K562 (cell line): ENCODE measurements around the gene GPR42. TPM values are rescaled to one million over a fixed set of nuclear protein-coding genes. Genes with fewer than 3 reads are reported as not detected.
A peak's percentile ranks its signal among the peaks of the same experiment; 100 is the strongest.

Source experiments
- AFF4 ChIP-seq: sonication (generic); formaldehyde crosslinking; IDR thresholded peaks from 2 replicates; pipeline ENCODE4 v1.8.0; 2023; ENCODE audit warnings: mild to moderate bottlenecking, missing genetic modification reagents
- ARNT ChIP-seq, 2 experiments: fragments of 450-650 bp; IDR thresholded peaks; 2 replicates each; pipeline ENCODE4 v1.6.1; 2016; ENCODE audit warnings: mild to moderate bottlenecking in 1 of 2
- ATF2 ChIP-seq: sonication (generic); formaldehyde crosslinking; IDR thresholded peaks from 2 replicates; pipeline ENCODE4 v1.8.1; 2022; ENCODE audit warnings: missing genetic modification reagents
- ATF6 ChIP-seq: sonication (generic); formaldehyde crosslinking; IDR thresholded peaks from 2 replicates; pipeline ENCODE4 v1.4.0; 2020; ENCODE audit warnings: mild to moderate bottlenecking, missing genetic modification reagents
- CBFA2T3 ChIP-seq: fragments of 450-650 bp; IDR thresholded peaks from 2 replicates; pipeline ENCODE4 v1.6.1; 2017
- CBX2 ChIP-seq: fragments of 200-600 bp; sonication (generic); IDR thresholded peaks from one replicate; pipeline ENCODE4 v1.6.1; 2012; ENCODE audit warnings: mild to moderate bottlenecking, low read length, inconsistent platforms; ENCODE audit not compliant: insufficient read depth, poor library complexity, severe bottlenecking
- CEBPB ChIP-seq: fragments of 450-650 bp; IDR thresholded peaks from 2 replicates; pipeline ENCODE4 v1.6.1; 2016; ENCODE audit warnings: missing genetic modification characterization, missing compliant biosample characterization
- DLX4 ChIP-seq: fragments of 250-450 bp; sonication (Bioruptor Pico); IDR thresholded peaks from 2 replicates; pipeline ENCODE4 v1.6.1; 2021; ENCODE audit warnings: mild to moderate bottlenecking
- ILK ChIP-seq: fragments of 450-650 bp; IDR thresholded peaks from 2 replicates; pipeline ENCODE4 v1.6.1; 2016; ENCODE audit warnings: missing genetic modification characterization, low read depth, mild to moderate bottlenecking, missing compliant biosample characterization, moderate library complexity, borderline replicate concordance
- LEF1 ChIP-seq: fragments of 450-650 bp; IDR thresholded peaks from 2 replicates; pipeline ENCODE4 v1.6.1; 2016; ENCODE audit warnings: mild to moderate bottlenecking
- NBN ChIP-seq: fragments of 450-650 bp; IDR thresholded peaks from 2 replicates; pipeline ENCODE4 v1.6.1; 2016; ENCODE audit warnings: low read depth, mild to moderate bottlenecking
- RBM15 ChIP-seq: fragments of 200-400 bp; formaldehyde crosslinking; IDR thresholded peaks from 2 replicates; pipeline ENCODE4 v1.6.1; 2018; ENCODE audit warnings: mild to moderate bottlenecking, low read length, moderate library complexity; ENCODE audit not compliant: insufficient read depth
- SMAD1 ChIP-seq: fragments of 150-350 bp; IDR thresholded peaks from 2 replicates; pipeline ENCODE4 v1.6.1; 2014; ENCODE audit warnings: low read length, low read depth; ENCODE audit not compliant: partially characterized antibody
- SMAD2 ChIP-seq: fragments of 150-350 bp; IDR thresholded peaks from 2 replicates; pipeline ENCODE4 v1.6.1; 2014; ENCODE audit warnings: low read depth, mild to moderate bottlenecking, low read length
- SMARCA5 ChIP-seq: fragments of 450-650 bp; IDR thresholded peaks from 2 replicates; pipeline ENCODE4 v1.6.1; 2016
- TFAM ChIP-seq: fragments of 250-450 bp; sonication (Bioruptor Pico); conservative IDR thresholded peaks from 2 replicates; pipeline ENCODE4 v1.5.0; 2021; ENCODE audit warnings: mild to moderate bottlenecking, moderate library complexity
- ZNF263 ChIP-seq: sonication (generic); formaldehyde crosslinking; IDR thresholded peaks from 2 replicates; pipeline ENCODE4 v1.8.0; 2022; ENCODE audit warnings: mild to moderate bottlenecking, missing genetic modification reagents, borderline replicate concordance
- ZNF280B ChIP-seq: fragments of 250-450 bp; sonication (Bioruptor Pico); IDR thresholded peaks from 2 replicates; pipeline ENCODE4 v1.5.1; 2021; ENCODE audit warnings: mild to moderate bottlenecking
- ZNF561 ChIP-seq: fragments of 450-650 bp; formaldehyde crosslinking; conservative IDR thresholded peaks from 2 replicates; pipeline ENCODE4 v1.4.0; 2020; ENCODE audit warnings: mild to moderate bottlenecking, moderate library complexity
- ZNF764 ChIP-seq: fragments of 250-450 bp; sonication (Bioruptor Pico); IDR thresholded peaks from 2 replicates; pipeline ENCODE4 v1.4.0; 2020; ENCODE audit warnings: low read depth, mild to moderate bottlenecking, moderate library complexity
- polyA plus RNA-seq, 8 experiments: library from polyadenylated mRNA; depleted of rRNA in 4 of 8; stranded (reverse) in 5 of 8; unstranded in 3 of 8; fragments of >200 nt; fragmentation: Nextera tagmentation in 2 of 8; fragmentation: Illumina TruSeq in 1 of 8; extraction: Ambion mirVana in 2 of 8; extraction: Trizol in 1 of 8; gene quantifications; 2 replicates each; pipeline versions ENCODE4 v1.2.1 to v1.2.3, GENCODE V29; 2011 to 2014; ENCODE audit warnings: inconsistent platforms in 1 of 8, missing spikeins in 1 of 8
- total RNA-seq, 7 experiments: library from RNA; depleted of rRNA in 6 of 7; stranded (reverse); fragments of >200 nt in 6 of 7; fragmentation: Illumina TruSeq in 2 of 7; extraction: Trizol in 2 of 7; gene quantifications; 2 replicates each; pipeline versions ENCODE4 v1.2.1 to v1.2.3, GENCODE V29; 2011 to 2021; ENCODE audit warnings: low replicate concordance in 1 of 7

GPR42 gene
- total and polyA plus RNA-seq, 9 of the 15 experiments (the other 6 are each of a cell fraction or from before 2014, with no cell fraction given): not detected

GRCh38 chr19:35380450-35381124 is 9.7 kb downstream of the GPR42 start (continued):
- peak in 1 of 2 experiments; percentile 87 for TF ChIP-seq ARNT (IDR thresholded peaks at IDR 0.05)
- TF ChIP-seq ZNF280B: no peak
- no peak for TF ChIP-seq CBX2
- TF ChIP-seq NBN: peak; percentile 93; the same call in 1 of the 2 replicates
- no peak for TF ChIP-seq DLX4 (CRISPR knock-in tag)
- TF ChIP-seq ATF2 (CRISPR knock-in tag): no peak
- TF ChIP-seq CEBPB (tag): peak; percentile 68
- no peak for TF ChIP-seq ZNF764 (CRISPR knock-in tag)
- TF ChIP-seq SMARCA5: no peak
- no peak for TF ChIP-seq ZNF561 (CRISPR knock-in tag)
- no peak for TF ChIP-seq ATF6 (CRISPR knock-in tag)
- no peak for TF ChIP-seq RBM15
- peak; percentile 99 for TF ChIP-seq CBFA2T3
- no peak for TF ChIP-seq AFF4 (CRISPR knock-in tag)
- peak; percentile 47; the same call in 1 of the 2 replicates for TF ChIP-seq ZNF263 (CRISPR knock-in tag)
- TF ChIP-seq ILK (tag): no peak
- peak; percentile 94 for TF ChIP-seq LEF1
- TF ChIP-seq SMAD1: peak; percentile 25
- no peak for TF ChIP-seq SMAD2
- no peak for TF ChIP-seq TFAM
